ENCODE measurements around the gene CELA3B.
"Not testable (repeated sequence)": the region's sequence is repeated elsewhere in the genome, so short reads cannot be mapped to it uniquely, and the experiment has no call there.

Gene CELA3B

GRCh38 chr1:22014575-22015206 is 37.9 kb downstream of the CELA3B start:
- not testable (repeated sequence) for DNase-seq

DNA sequence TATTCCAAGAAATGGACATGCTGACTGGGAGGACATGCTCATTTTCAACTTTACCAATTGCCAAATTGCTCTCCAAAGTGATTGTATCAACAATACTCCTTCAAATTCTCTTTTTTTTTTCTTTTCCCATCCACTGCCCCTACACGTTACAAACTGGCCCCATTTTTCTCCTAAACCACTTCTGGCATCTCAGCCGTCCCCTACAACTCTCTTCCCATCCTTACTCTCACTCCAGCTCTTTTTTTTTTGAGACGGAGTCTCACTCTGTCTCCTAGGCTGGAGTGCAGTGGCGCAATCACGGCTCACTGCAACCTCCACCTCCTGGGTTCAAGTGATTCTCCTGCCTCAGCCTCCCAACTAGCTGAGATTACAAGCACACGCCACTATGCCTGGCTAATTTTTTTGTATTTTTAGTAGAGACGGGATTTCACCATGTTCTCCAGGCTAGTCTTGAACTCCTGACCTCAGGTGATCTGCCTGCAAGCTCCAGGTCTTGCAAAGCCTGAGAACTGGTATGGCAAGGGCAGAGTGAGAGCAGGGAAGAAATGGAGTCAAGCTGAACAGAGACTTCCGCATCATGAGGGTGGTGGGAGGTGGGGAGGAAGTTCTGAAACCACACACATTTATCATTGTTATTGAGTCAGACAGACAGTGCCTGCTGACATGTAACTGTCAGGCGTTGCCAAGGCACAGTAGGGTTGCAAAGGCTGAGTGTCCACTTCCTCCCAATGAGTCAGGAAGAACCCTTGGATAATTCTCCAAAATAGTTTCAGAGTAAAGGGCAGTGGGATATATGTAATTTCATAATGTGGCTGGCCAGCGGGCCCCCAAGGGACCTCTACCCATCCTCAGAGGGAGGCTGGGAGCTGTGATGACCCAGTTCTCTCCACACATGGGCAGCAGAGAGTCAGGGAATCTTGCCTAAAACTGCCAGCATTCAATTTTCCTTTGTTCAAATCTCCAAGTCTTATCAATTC is 42.0 kb downstream of the CELA3B start:
- peak; percentile 89 for DNase-seq

DNA sequence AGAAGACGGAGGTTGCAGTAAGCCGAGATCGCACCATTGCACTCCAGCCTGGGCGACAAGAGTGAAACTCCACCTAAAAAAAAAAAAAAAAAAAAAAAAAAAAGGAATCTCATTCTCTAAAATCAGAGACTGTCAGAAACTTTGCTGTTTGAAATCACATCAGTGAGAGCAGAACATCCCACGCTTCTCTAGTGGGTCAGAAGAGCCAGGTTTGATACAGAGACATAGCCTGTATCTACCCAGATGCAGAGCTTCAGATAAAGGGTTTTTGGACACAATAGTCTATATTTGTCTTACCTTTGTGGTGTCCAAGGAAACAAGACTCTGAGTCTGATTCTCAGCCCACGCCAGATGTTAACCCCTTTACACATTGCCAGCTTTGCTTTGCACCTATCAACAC is 44.2 kb downstream of the CELA3B start:
- no peak for DNase-seq

DNA sequence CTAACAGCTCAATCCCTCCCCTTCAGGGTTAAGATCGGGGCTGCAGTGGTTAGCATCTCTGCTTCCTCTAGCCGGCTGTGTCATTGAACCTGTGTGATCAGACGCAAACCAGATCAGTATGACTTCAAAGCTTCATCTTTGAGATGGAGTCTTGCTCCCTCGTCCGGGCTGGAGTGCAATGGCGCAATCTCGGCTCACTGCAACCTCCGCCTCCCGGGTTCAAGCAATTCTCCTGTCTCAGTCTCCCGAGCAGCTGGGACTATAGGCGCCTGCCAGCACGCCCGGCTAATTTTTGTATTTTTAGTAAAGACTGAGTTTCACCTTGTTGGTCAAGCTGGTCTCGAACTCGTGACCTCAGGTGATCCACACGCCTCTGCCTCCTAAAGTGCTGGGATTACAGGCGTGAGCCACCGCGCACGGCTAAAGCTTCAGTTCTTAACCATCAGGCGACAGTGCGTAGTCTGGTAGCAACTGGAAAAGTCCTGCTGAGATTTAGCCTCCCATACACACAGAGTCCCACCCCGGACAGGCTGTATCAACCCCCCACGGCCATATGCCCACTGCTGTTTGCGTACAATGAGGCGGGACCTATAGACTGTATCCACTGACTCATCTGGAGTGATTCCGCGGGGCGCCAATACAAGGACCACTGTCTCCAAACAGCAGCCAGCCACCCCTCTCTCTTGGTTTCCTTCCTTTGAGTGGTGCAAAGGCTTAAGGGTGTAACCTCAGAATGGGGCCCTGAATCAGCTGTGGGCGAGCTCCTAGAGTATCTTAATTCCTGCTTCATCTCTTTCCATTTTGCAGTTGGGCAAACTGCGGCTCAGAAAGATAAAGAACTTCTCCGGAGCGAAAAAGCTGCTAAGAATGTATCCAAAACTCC is 47.9 kb downstream of the CELA3B start:
- DNase-seq = peak; percentile 82

GRCh38 chr1:22025368-22026155 is 48.7 kb downstream of the CELA3B start:
- peak; percentile 84 for DNase-seq

DNA sequence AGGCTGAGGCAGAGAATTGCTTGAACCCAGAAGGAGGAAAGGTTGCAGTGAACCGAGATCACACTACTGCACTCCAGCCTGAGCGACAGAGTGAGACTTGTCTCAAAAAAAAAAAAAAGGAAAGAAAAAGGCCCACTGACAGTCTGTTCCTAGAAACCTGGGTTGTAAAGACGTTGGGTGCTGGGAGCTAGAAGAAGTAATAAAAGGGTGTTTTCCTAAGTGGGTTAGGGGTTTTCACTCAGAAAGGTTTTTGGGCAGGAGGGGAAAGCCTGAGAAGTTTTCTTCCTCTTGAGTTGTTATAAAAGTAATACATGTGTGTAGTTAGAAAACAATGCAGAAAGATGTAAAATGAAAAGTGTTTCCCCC is 50.1 kb downstream of the CELA3B start:
- no peak for DNase-seq

DNA sequence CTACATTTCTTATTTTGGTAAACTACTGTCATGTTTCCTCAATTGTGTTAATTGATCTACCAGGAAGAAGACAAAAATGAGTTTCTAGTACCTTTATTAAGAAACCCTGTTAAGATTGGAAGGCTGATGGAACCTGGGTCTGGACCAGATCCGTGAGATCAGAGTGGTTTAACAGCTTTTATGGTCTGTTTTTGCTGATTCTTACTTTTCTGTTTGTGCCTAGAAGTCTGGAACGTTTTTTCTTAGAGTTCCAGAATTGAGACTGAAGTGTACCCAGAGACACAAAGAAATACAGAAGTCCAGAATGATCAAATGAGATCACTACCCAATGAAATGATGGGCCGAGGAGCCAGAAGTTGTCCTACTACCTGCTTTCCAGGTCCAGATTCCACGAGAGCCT is 53.2 kb downstream of the CELA3B start:
- no peak for DNase-seq

DNA sequence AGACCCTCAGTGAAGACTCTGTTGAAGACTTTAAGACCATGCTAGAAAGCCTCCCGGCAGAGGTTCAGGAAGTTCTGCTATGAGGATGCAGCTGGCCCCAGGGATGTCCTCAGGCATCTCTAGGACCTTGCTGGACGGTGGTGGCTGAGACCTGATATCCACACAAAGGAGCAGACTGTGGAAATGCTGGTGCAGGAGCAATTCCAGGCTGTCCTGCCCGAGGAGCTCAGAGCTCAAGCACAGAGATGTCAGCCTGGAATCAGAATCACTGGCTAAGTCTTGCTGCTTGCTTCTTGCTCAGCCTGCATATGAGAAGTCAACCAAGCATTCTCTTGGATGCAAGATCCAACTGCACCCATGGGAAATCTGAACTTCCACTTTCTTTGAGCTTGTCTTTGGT is 53.7 kb downstream of the CELA3B start:
- DNase-seq = no peak

- peak; percentile 41 for DNase-seq
Observed at GRCh38 chr1:22031214-22031962, 54.6 kb downstream of the CELA3B start.

- not testable (repeated sequence) for DNase-seq
Observed at GRCh38 chr1:22034834-22035233, 58.0 kb downstream of the CELA3B start.

DNA sequence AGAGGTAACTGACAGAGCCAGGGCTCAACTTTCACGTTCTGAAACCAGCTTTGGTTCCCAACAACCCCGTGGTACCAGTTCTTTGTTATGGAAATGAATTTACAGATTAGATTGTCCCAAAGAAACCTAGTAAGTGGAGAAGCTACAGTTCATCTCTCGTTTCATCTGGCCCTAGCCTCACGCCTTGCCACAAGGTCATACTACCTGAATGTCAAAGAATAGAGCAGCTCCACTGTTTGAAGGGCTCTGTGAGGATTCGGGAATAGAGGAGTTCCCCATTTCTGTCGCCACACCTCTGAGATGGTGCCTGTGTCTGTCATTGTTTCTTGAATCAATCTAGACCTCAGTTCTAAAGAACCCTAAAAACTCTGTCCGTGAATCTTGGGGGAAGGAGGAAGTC is 60.7 kb downstream of the CELA3B start:
- no peak for DNase-seq

- no peak for DNase-seq
Observed at GRCh38 chr1:22038036-22038435, 61.2 kb downstream of the CELA3B start.
